SK-N-SH (cell line): Measurements from ENCODE around the gene HLA-DQB1. TPM values are rescaled to one million over a fixed set of nuclear protein-coding genes. Genes with fewer than 3 reads are reported as not detected.

Experiments used
- CTCF ChIA-PET: fragments of 300-600, 350-600 bp; formaldehyde crosslinking; extraction: SDS; loops from one replicate; lab custom pipeline; 2021; lab: Yijun Ruan, JAX
- POLR2A ChIA-PET: fragments of 350-600 bp; sonication (Branson Sonifier 250); formaldehyde crosslinking; extraction: SDS; loops from one replicate; lab custom pipeline; 2020; ENCODE audit warnings: antibody characterized with exemption, inconsistent platforms; lab: Yijun Ruan, JAX
- DNase-seq: peaks from one replicate; pipeline ENCODE4 v3.0.0; 2012
- H2AFZ ChIP-seq: fragments of 200-600 bp; sonication (generic); 2 replicates; pipeline ENCODE4 v1.8.1; 2016; ENCODE audit warnings: antibody characterized with exemption, mild to moderate bottlenecking, low read depth
- H3F3A ChIP-seq: fragments of 200-600 bp; sonication (generic); replicated peaks from 2 replicates; pipeline ENCODE3; 2016; ENCODE audit warnings: antibody characterized with exemption, mild to moderate bottlenecking; ENCODE audit not compliant: insufficient read depth
- H3K27ac ChIP-seq, 2 experiments: fragments of 200-500 bp in 1 of 2; fragments of 200-600 bp in 1 of 2; sonication (Bioruptor generic) in 1 of 2; sonication (generic), shearing (Covaris generic) in 1 of 2; 2 replicates each; pipeline versions ENCODE4 v1.5.1 to v1.6.1; 2014 to 2016; ENCODE audit warnings: low read depth in 2 of 2, inconsistent platforms in 1 of 2, low read length in 1 of 2, mild to moderate bottlenecking in 1 of 2, mixed read lengths in 1 of 2
- H3K27me3 ChIP-seq: fragments of 200-600 bp; sonication (generic), shearing (Covaris generic); 2 replicates; pipeline ENCODE4 v1.6.1; 2016; ENCODE audit warnings: mixed run types; ENCODE audit not compliant: insufficient read depth
- H3K36me3 ChIP-seq, 2 experiments: fragments of 200-500 bp in 1 of 2; fragments of 200-600 bp in 1 of 2; sonication (Bioruptor generic) in 1 of 2; sonication (generic) in 1 of 2; replicated peaks in 1 of 2; 2 replicates each; pipeline versions ENCODE3 to v1.5.1; 2014 to 2016; ENCODE audit warnings: low read length in 1 of 2, mild to moderate bottlenecking in 1 of 2; ENCODE audit not compliant: insufficient read depth in 2 of 2, control insufficient read depth in 1 of 2
- H3K4me1 ChIP-seq, 2 experiments: fragments of 200-500 bp in 1 of 2; fragments of 200-600 bp in 1 of 2; sonication (Bioruptor generic) in 1 of 2; sonication (generic), shearing (Covaris generic) in 1 of 2; 2 replicates each; pipeline versions ENCODE4 v1.5.1 to v1.6.1; 2014 to 2016; ENCODE audit warnings: low read depth in 1 of 2, low read length in 1 of 2, mixed run types in 1 of 2; ENCODE audit not compliant: insufficient read depth in 2 of 2, control insufficient read depth in 1 of 2
- H3K4me2 ChIP-seq: fragments of 200-600 bp; sonication (generic), shearing (Covaris generic); 2 replicates; pipeline ENCODE4 v1.6.1; 2017; ENCODE audit warnings: mixed run types
- H3K4me3 ChIP-seq, 2 experiments: fragments of 200-500 bp in 1 of 2; fragments of 200-600 bp in 1 of 2; sonication (Bioruptor generic) in 1 of 2; sonication (generic), shearing (Covaris generic) in 1 of 2; 2 replicates each; pipeline versions ENCODE4 v1.5.1 to v1.8.1; 2014 to 2016; ENCODE audit warnings: low read depth in 2 of 2, inconsistent platforms in 1 of 2, low read length in 1 of 2, mild to moderate bottlenecking in 1 of 2, mixed read lengths in 1 of 2, moderate library complexity in 1 of 2
- H3K79me2 ChIP-seq: fragments of 200-600 bp; sonication (generic); 2 replicates; pipeline ENCODE4 v1.8.1; 2017; ENCODE audit warnings: mild to moderate bottlenecking; ENCODE audit not compliant: insufficient read depth
- H3K9ac ChIP-seq: fragments of 200-600 bp; sonication (generic); 2 replicates; pipeline ENCODE4 v1.6.1; 2017; ENCODE audit warnings: mixed run types
- H3K9me2 ChIP-seq: fragments of 200-600 bp; sonication (generic); 2 replicates; pipeline ENCODE4 v1.6.1; 2017; ENCODE audit warnings: mixed run types
- H3K9me3 ChIP-seq: fragments of 200-600 bp; sonication (generic); 2 replicates; pipeline ENCODE4 v1.6.1; 2017; ENCODE audit warnings: mixed run types, mild to moderate bottlenecking, moderate library complexity
- H4K20me1 ChIP-seq: fragments of 200-600 bp; sonication (generic); 2 replicates; pipeline ENCODE4 v1.6.1; 2017; ENCODE audit warnings: mild to moderate bottlenecking, mixed run types; ENCODE audit not compliant: insufficient read depth
- CHD2 ChIP-seq: fragments of 150-350 bp; IDR thresholded peaks from 2 replicates; pipeline ENCODE4 v1.6.1; 2018; ENCODE audit warnings: low read length; ENCODE audit not compliant: partially characterized antibody
- EP300 ChIP-seq, 2 experiments: IDR thresholded peaks; 2 replicates each; pipeline versions ENCODE4 v1.4.0 to v1.6.1; 2012; ENCODE audit warnings: borderline replicate concordance in 1 of 2, low read depth in 1 of 2, low read length in 1 of 2
- EZH2phosphoT487 ChIP-seq: fragments of 200-600 bp; sonication (generic); IDR thresholded peaks from 2 replicates; pipeline ENCODE4 v1.6.1; 2017; ENCODE audit warnings: low read depth, mixed run types, mild to moderate bottlenecking, antibody characterized with exemption, moderate library complexity, borderline replicate concordance
- FOSL2 ChIP-seq: IDR thresholded peaks from 2 replicates; pipeline ENCODE4 v1.4.0; 2012; ENCODE audit warnings: low read depth, mild to moderate bottlenecking, moderate library complexity, borderline replicate concordance
- FOXJ3 ChIP-seq: sonication (generic); formaldehyde crosslinking; IDR thresholded peaks from 2 replicates; pipeline ENCODE4 v1.5.1; 2020; ENCODE audit warnings: mild to moderate bottlenecking, missing genetic modification reagents
- FOXM1 ChIP-seq: IDR thresholded peaks from 2 replicates; pipeline ENCODE4 v1.4.0; 2012; ENCODE audit warnings: low read depth, mild to moderate bottlenecking
- GABPA ChIP-seq: IDR thresholded peaks from 2 replicates; pipeline ENCODE4 v1.4.0; 2012; ENCODE audit warnings: low read depth, mild to moderate bottlenecking
- JUND ChIP-seq: IDR thresholded peaks from 2 replicates; pipeline ENCODE4 v1.4.0; 2012
- MEF2A ChIP-seq: IDR thresholded peaks from 2 replicates; pipeline ENCODE4 v1.4.0; 2012; ENCODE audit warnings: low read depth, borderline replicate concordance
- MXI1 ChIP-seq: IDR thresholded peaks from 2 replicates; pipeline ENCODE4 v1.6.1; 2012; ENCODE audit warnings: mild to moderate bottlenecking, low read depth, low read length, improper control_type of control experiment
- NFIC ChIP-seq: IDR thresholded peaks from 2 replicates; pipeline ENCODE4 v1.4.0; 2012; ENCODE audit warnings: borderline replicate concordance
- NRF1 ChIP-seq: IDR thresholded peaks from 2 replicates; pipeline ENCODE4 v1.6.1; 2012; ENCODE audit warnings: low read depth, mild to moderate bottlenecking, low read length
- RAD21 ChIP-seq: IDR thresholded peaks from 2 replicates; pipeline ENCODE4 v1.6.1; 2012; ENCODE audit warnings: mild to moderate bottlenecking, low read length
- RFX5 ChIP-seq: IDR thresholded peaks from 2 replicates; pipeline ENCODE4 v1.6.1; 2012; ENCODE audit warnings: mild to moderate bottlenecking, improper control_type of control experiment, low read length
- RXRA ChIP-seq: IDR thresholded peaks from 2 replicates; pipeline ENCODE4 v1.4.0; 2012; ENCODE audit warnings: low read depth, mild to moderate bottlenecking, borderline replicate concordance
- SIN3A ChIP-seq: IDR thresholded peaks from 2 replicates; pipeline ENCODE4 v1.6.1; 2012; ENCODE audit warnings: low read depth, mild to moderate bottlenecking, low read length, moderate library complexity, borderline replicate concordance
- SMC3 ChIP-seq: IDR thresholded peaks from 2 replicates; pipeline ENCODE4 v1.6.1; 2012; ENCODE audit warnings: low read depth, low read length, improper control_type of control experiment
- TCF12 ChIP-seq: IDR thresholded peaks from 2 replicates; pipeline ENCODE4 v1.4.0; 2012
- TEAD4 ChIP-seq: IDR thresholded peaks from 2 replicates; pipeline ENCODE4 v1.4.0; 2012; ENCODE audit warnings: mild to moderate bottlenecking, borderline replicate concordance; ENCODE audit not compliant: insufficient read depth
- WGBS: methylation state at CpG from one replicate; pipeline ENCODE4 v1.1.6; 2017; ENCODE audit warnings: low lambda C conversion rate; 5-methylcytosine and 5-hydroxymethylcytosine counted together
- polyA plus RNA-seq, 3 experiments: library from polyadenylated mRNA; depleted of rRNA; stranded (reverse); fragments of >200 nt; gene quantifications; 2 replicates each; pipeline ENCODE4 v1.2.3, GENCODE V29; 2012
- TF ChIP-seq, protein P1 (sequence below): IDR thresholded peaks from 2 replicates; pipeline ENCODE4 v1.4.0; 2012; ENCODE audit warnings: low read depth
- TF ChIP-seq, protein P2 (sequence below): fragments of 200-600 bp; sonication (generic); IDR thresholded peaks from 2 replicates; pipeline ENCODE4 v1.6.1; 2017; ENCODE audit warnings: antibody characterized with exemption, mild to moderate bottlenecking, moderate library complexity
- TF ChIP-seq, protein P3 (sequence below): fragments of 150-350 bp; IDR thresholded peaks from 2 replicates; pipeline ENCODE4 v1.6.1; 2016; ENCODE audit warnings: mild to moderate bottlenecking, low read depth, low read length

HLA-DQB1 gene
- polyA plus RNA-seq, 1 of the 3 experiments (the other 2 are of a cell fraction), result not detected

- H3K9ac ChIP-seq, result no peak overlapping the region
- CTCF ChIA-PET, result no interaction called here
- H3K4me2 ChIP-seq, result no peak overlapping the region
- H3K9me2 ChIP-seq, result no peaks in the 10 kb centered on the region
- no peaks in the 10 kb centered on the region for H3F3A ChIP-seq
- H4K20me1 ChIP-seq, result no peaks in the 10 kb centered on the region
- H3K27me3 ChIP-seq, result no peaks in the 10 kb centered on the region; the same call in 1 of the 2 replicates
- no peaks in the 10 kb centered on the region for H3K4me1 ChIP-seq
- no peak overlapping the region for H3K27ac ChIP-seq
- H3K79me2 ChIP-seq, result no peaks in the 10 kb centered on the region
- no peak overlapping the region for H3K4me3 ChIP-seq
- H3K36me3 ChIP-seq, result no peaks in the 10 kb centered on the region
- POLR2A ChIA-PET, result no interaction called here
- no peak overlapping the region for H2AFZ ChIP-seq
- no peaks in the 10 kb centered on the region for H3K9me3 ChIP-seq
- TF ChIP-seq NFIC (no peak), TCF12 (no peak), FOXJ3 (CRISPR knock-in tag) (no peak), TEAD4 (no peak), RFX5 (no peak), FOXM1 (no peak), CHD2 (no peak)
- TF ChIP-seq, protein P1, sequence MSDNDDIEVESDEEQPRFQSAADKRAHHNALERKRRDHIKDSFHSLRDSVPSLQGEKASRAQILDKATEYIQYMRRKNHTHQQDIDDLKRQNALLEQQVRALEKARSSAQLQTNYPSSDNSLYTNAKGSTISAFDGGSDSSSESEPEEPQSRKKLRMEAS, result no peak
- DNase-seq, result no peak
These were observed 3.4 kb upstream of the HLA-DQB1 start for GRCh38 chr6:32669893-32670292.

GRCh38 chr6:32669240-32669639 is 2.8 kb upstream of the HLA-DQB1 start:
- H3K4me3 ChIP-seq, result no peak overlapping the region
- 0% methylated on average over 4 of the region's 4 CpGs for WGBS
- no peak overlapping the region for H3K4me2 ChIP-seq
- no peaks in the 10 kb centered on the region for H3K9me2 ChIP-seq
- no peaks in the 10 kb centered on the region for H3K79me2 ChIP-seq
- no peak overlapping the region for H3K9ac ChIP-seq
- no peaks in the 10 kb centered on the region; the same call in 1 of the 2 replicates for H3K27me3 ChIP-seq
- H3K36me3 ChIP-seq, result no peaks in the 10 kb centered on the region
- ChIA-PET POLR2A (no interaction called here), CTCF (no interaction called here)
- no peaks in the 10 kb centered on the region for H3K9me3 ChIP-seq
- no peaks in the 10 kb centered on the region for H3K4me1 ChIP-seq
- no peaks in the 10 kb centered on the region for H3F3A ChIP-seq
- no peak overlapping the region for H2AFZ ChIP-seq
- TF ChIP-seq, protein P2, sequence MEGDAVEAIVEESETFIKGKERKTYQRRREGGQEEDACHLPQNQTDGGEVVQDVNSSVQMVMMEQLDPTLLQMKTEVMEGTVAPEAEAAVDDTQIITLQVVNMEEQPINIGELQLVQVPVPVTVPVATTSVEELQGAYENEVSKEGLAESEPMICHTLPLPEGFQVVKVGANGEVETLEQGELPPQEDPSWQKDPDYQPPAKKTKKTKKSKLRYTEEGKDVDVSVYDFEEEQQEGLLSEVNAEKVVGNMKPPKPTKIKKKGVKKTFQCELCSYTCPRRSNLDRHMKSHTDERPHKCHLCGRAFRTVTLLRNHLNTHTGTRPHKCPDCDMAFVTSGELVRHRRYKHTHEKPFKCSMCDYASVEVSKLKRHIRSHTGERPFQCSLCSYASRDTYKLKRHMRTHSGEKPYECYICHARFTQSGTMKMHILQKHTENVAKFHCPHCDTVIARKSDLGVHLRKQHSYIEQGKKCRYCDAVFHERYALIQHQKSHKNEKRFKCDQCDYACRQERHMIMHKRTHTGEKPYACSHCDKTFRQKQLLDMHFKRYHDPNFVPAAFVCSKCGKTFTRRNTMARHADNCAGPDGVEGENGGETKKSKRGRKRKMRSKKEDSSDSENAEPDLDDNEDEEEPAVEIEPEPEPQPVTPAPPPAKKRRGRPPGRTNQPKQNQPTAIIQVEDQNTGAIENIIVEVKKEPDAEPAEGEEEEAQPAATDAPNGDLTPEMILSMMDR, result no peak
- TF ChIP-seq FOXM1 (no peak), NRF1 (no peak), EZH2phosphoT487 (no peak), SMC3 (no peak), MXI1 (no peak), GABPA (no peak), RXRA (no peak), JUND (no peak), EP300 (IDR thresholded peaks at IDR 0.05; ENCODE audit: borderline replicate concordance in 1 of 2, low read depth in 1 of 2, low read length in 1 of 2) (no peak), MEF2A (no peak), SIN3A (no peak), RAD21 (no peak), CHD2 (no peak), TCF12 (no peak), FOSL2 (no peak), FOXJ3 (CRISPR knock-in tag) (no peak)
- TF ChIP-seq, protein P3, sequence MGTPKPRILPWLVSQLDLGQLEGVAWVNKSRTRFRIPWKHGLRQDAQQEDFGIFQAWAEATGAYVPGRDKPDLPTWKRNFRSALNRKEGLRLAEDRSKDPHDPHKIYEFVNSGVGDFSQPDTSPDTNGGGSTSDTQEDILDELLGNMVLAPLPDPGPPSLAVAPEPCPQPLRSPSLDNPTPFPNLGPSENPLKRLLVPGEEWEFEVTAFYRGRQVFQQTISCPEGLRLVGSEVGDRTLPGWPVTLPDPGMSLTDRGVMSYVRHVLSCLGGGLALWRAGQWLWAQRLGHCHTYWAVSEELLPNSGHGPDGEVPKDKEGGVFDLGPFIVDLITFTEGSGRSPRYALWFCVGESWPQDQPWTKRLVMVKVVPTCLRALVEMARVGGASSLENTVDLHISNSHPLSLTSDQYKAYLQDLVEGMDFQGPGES, result no peak
- no peak for DNase-seq
- no peaks in the 10 kb centered on the region for H4K20me1 ChIP-seq
- H3K27ac ChIP-seq, result no peak overlapping the region
